GM23338 (cell line): ENCODE data around the gene S100A1.

Source experiments
- EZH2 ChIP-seq: fragments of 200-600 bp; sonication (generic); IDR thresholded peaks from one replicate; pipeline ENCODE4 v1.8.0; 2017; ENCODE audit warnings: antibody characterized with exemption, mild to moderate bottlenecking, low read depth; ENCODE audit not compliant: unreplicated experiment
- POLR2AphosphoS5 ChIP-seq: IDR thresholded peaks from 2 replicates; pipeline ENCODE4 v1.6.1; 2016; ENCODE audit warnings: antibody characterized with exemption, low read depth
- STAT1 ChIP-seq: IDR thresholded peaks from one replicate; pipeline ENCODE4 v1.6.1; 2016; ENCODE audit warnings: antibody characterized with exemption; ENCODE audit not compliant: unreplicated experiment
- ZNF114 ChIP-seq: fragments of 250-450 bp; sonication (Bioruptor Pico); IDR thresholded peaks from 2 replicates; pipeline ENCODE4 v1.5.0; 2020; ENCODE audit warnings: mild to moderate bottlenecking, moderate library complexity
- TF ChIP-seq, protein P1 (sequence below), 2 experiments: fragments of 200-600 bp in 1 of 2; sonication (generic) in 1 of 2; conservative IDR thresholded peaks; 2 replicates each; pipeline versions ENCODE4 v1.5.1 to v1.6.1; 2016 to 2017; ENCODE audit warnings: antibody characterized with exemption in 2 of 2, low read depth in 2 of 2, mild to moderate bottlenecking in 2 of 2, moderate library complexity in 1 of 2
- TF ChIP-seq, protein P2 (sequence below): IDR thresholded peaks from one replicate; pipeline ENCODE4 v1.6.1; 2018; ENCODE audit warnings: antibody characterized with exemption; ENCODE audit not compliant: unreplicated experiment
- TF ChIP-seq, protein P3 (sequence below): fragments of 250-450 bp; sonication (Bioruptor Pico); IDR thresholded peaks from 2 replicates; pipeline ENCODE4 v1.5.0; 2020; ENCODE audit warnings: mild to moderate bottlenecking, moderate library complexity

DNA sequence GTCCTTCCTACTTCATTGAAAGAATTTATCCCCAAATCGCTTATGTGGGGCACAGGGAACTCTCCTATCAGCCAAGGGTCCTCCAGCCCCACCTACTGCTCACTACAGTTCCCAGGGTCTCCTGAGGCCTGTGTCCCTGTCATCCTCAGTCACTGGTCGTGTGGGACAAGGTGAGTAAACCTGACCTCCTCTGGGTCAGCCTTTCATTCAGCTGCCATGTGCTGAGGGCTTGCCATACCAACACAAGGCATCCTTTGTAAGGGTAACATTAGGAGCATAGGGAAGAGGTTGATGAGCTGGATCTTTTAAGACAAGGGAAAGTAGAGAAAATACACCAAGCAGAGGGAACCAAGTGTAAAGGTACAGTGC, 19.1 kb downstream of the S100A1 start:
- TF ChIP-seq POLR2AphosphoS5 (peak; percentile 64), STAT1 (no peak), ZNF114 (no peak), EZH2 (no peak)
- TF ChIP-seq, protein P1, sequence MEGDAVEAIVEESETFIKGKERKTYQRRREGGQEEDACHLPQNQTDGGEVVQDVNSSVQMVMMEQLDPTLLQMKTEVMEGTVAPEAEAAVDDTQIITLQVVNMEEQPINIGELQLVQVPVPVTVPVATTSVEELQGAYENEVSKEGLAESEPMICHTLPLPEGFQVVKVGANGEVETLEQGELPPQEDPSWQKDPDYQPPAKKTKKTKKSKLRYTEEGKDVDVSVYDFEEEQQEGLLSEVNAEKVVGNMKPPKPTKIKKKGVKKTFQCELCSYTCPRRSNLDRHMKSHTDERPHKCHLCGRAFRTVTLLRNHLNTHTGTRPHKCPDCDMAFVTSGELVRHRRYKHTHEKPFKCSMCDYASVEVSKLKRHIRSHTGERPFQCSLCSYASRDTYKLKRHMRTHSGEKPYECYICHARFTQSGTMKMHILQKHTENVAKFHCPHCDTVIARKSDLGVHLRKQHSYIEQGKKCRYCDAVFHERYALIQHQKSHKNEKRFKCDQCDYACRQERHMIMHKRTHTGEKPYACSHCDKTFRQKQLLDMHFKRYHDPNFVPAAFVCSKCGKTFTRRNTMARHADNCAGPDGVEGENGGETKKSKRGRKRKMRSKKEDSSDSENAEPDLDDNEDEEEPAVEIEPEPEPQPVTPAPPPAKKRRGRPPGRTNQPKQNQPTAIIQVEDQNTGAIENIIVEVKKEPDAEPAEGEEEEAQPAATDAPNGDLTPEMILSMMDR (conservative IDR thresholded peaks at IDR 0.05; ENCODE audit: low read depth in 2 of 2), result peak; percentile 9 to 40; a peak in 1 of 4 replicates
- TF ChIP-seq, protein P2, sequence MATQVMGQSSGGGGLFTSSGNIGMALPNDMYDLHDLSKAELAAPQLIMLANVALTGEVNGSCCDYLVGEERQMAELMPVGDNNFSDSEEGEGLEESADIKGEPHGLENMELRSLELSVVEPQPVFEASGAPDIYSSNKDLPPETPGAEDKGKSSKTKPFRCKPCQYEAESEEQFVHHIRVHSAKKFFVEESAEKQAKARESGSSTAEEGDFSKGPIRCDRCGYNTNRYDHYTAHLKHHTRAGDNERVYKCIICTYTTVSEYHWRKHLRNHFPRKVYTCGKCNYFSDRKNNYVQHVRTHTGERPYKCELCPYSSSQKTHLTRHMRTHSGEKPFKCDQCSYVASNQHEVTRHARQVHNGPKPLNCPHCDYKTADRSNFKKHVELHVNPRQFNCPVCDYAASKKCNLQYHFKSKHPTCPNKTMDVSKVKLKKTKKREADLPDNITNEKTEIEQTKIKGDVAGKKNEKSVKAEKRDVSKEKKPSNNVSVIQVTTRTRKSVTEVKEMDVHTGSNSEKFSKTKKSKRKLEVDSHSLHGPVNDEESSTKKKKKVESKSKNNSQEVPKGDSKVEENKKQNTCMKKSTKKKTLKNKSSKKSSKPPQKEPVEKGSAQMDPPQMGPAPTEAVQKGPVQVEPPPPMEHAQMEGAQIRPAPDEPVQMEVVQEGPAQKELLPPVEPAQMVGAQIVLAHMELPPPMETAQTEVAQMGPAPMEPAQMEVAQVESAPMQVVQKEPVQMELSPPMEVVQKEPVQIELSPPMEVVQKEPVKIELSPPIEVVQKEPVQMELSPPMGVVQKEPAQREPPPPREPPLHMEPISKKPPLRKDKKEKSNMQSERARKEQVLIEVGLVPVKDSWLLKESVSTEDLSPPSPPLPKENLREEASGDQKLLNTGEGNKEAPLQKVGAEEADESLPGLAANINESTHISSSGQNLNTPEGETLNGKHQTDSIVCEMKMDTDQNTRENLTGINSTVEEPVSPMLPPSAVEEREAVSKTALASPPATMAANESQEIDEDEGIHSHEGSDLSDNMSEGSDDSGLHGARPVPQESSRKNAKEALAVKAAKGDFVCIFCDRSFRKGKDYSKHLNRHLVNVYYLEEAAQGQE, result no peak
- TF ChIP-seq, protein P3, sequence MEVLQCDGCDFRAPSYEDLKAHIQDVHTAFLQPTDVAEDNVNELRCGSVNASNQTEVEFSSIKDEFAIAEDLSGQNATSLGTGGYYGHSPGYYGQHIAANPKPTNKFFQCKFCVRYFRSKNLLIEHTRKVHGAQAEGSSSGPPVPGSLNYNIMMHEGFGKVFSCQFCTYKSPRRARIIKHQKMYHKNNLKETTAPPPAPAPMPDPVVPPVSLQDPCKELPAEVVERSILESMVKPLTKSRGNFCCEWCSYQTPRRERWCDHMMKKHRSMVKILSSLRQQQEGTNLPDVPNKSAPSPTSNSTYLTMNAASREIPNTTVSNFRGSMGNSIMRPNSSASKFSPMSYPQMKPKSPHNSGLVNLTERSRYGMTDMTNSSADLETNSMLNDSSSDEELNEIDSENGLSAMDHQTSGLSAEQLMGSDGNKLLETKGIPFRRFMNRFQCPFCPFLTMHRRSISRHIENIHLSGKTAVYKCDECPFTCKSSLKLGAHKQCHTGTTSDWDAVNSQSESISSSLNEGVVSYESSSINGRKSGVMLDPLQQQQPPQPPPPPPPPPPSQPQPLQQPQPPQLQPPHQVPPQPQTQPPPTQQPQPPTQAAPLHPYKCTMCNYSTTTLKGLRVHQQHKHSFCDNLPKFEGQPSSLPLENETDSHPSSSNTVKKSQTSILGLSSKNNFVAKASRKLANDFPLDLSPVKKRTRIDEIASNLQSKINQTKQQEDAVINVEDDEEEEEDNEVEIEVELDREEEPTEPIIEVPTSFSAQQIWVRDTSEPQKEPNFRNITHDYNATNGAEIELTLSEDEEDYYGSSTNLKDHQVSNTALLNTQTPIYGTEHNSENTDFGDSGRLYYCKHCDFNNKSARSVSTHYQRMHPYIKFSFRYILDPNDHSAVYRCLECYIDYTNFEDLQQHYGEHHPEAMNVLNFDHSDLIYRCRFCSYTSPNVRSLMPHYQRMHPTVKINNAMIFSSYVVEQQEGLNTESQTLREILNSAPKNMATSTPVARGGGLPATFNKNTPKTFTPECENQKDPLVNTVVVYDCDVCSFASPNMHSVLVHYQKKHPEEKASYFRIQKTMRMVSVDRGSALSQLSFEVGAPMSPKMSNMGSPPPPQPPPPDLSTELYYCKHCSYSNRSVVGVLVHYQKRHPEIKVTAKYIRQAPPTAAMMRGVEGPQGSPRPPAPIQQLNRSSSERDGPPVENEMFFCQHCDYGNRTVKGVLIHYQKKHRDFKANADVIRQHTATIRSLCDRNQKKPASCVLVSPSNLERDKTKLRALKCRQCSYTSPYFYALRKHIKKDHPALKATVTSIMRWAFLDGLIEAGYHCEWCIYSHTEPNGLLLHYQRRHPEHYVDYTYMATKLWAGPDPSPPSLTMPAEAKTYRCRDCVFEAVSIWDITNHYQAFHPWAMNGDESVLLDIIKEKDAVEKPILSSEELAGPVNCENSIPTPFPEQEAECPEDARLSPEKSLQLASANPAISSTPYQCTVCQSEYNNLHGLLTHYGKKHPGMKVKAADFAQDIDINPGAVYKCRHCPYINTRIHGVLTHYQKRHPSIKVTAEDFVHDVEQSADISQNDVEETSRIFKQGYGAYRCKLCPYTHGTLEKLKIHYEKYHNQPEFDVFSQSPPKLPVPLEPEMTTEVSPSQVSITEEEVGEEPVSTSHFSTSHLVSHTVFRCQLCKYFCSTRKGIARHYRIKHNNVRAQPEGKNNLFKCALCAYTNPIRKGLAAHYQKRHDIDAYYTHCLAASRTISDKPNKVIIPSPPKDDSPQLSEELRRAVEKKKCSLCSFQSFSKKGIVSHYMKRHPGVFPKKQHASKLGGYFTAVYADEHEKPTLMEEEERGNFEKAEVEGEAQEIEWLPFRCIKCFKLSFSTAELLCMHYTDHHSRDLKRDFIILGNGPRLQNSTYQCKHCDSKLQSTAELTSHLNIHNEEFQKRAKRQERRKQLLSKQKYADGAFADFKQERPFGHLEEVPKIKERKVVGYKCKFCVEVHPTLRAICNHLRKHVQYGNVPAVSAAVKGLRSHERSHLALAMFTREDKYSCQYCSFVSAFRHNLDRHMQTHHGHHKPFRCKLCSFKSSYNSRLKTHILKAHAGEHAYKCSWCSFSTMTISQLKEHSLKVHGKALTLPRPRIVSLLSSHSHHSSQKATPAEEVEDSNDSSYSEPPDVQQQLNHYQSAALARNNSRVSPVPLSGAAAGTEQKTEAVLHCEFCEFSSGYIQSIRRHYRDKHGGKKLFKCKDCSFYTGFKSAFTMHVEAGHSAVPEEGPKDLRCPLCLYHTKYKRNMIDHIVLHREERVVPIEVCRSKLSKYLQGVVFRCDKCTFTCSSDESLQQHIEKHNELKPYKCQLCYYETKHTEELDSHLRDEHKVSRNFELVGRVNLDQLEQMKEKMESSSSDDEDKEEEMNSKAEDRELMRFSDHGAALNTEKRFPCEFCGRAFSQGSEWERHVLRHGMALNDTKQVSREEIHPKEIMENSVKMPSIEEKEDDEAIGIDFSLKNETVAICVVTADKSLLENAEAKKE (CRISPR knock-in tag), result no peak
